Right cardiac atrium (tissue), 5 donors: ENCODE data around the gene KIAA1549. TPM values are rescaled to one million over a fixed set of nuclear protein-coding genes. Genes with fewer than 3 reads are reported as not detected.

ENCODE experiments used
- ATAC-seq, 2 donors: fragments of 200-7000 bp; cut with Tn5 transposase; one replicate each; pipeline versions ENCODE4 v1.8.0 to v1.9.1; 2020; ENCODE audit warnings: moderate library complexity in 2 of 2, mild to moderate bottlenecking in 1 of 2
- DNase-seq, 3 donors: peaks; one replicate each; pipeline ENCODE4 v3.0.0-alpha.2; 2020
- H3K27ac ChIP-seq: one replicate; pipeline ENCODE4 v1.5.1; 2013; ENCODE audit warnings: mild to moderate bottlenecking, low read length, control low read depth, moderate library complexity
- H3K27me3 ChIP-seq: one replicate; pipeline ENCODE4 v1.6.1; 2013; ENCODE audit not compliant: control insufficient read depth, insufficient read depth
- H3K4me1 ChIP-seq: one replicate; pipeline ENCODE4 v1.6.1; 2013; ENCODE audit warnings: low read length; ENCODE audit not compliant: control insufficient read depth, insufficient read depth
- H3K4me3 ChIP-seq: one replicate; pipeline ENCODE4 v1.5.1; 2013; ENCODE audit warnings: low read length, control low read depth
- H3K9me3 ChIP-seq: one replicate; pipeline ENCODE4 v1.6.1; 2013; ENCODE audit warnings: low read length; ENCODE audit not compliant: control insufficient read depth
- WGBS: extraction: QIAGEN DNeasy Blood & Tissue Kit; methylation state at CpG from one replicate; pipeline ENCODE4 v1.1.7; 2013; 5-methylcytosine and 5-hydroxymethylcytosine counted together
- intact Hi-C, 4 donors: fragments of 100-400 bp; cut with DNase I; formaldehyde crosslinking; loops; one replicate each; pipeline versions ENCODE4 v1.11.0 to v1.14.0; 2022 to 2023
- polyA plus RNA-seq: library from polyadenylated mRNA; stranded (reverse); fragments of 200-250 nt; gene quantifications from one replicate; pipeline ENCODE4 v1.2.3, GENCODE V29; 2013
- total RNA-seq, 4 donors: library from RNA; stranded (reverse); fragmentation: NEBNext Ultra II Directional; extraction: Animal tissue kit (Norgen Biotek cat#: 25700); gene quantifications; one replicate each; pipeline ENCODE4 v1.2.1, GENCODE V29; 2021
- donor health status: healthy with polysubstance abuse.
- donor health status: DM: no; HTN: yes; CAD: no.
- donor health status: DM: no; HTN: no; CAD: no.
- donor health status: DM: no; HTN: yes; CAD: no; lungs with severe emphysema.
- donor health status: DM: yes; HTN: yes; CAD: no.

KIAA1549 gene
- total and polyA plus RNA-seq, 5 donors, result 0.52 to 1.9 (median 1.5) TPM

GRCh38 chr7:138957753-138958390 lies 23.3 kb downstream of the KIAA1549 start:
- no peaks in the 10 kb centered on the region for H3K27me3 ChIP-seq
- ATAC-seq (no peak), DNase-seq (no peak)
- intact Hi-C loops, result no loop called here
- peaks cover 3% of the 10 kb centered on the region for H3K4me1 ChIP-seq
- H3K9me3 ChIP-seq, result no peaks in the 10 kb centered on the region
- 96% methylated on average over 16 of the region's 16 CpGs for WGBS
- H3K4me3 ChIP-seq, result no peak overlapping the region
- no peak overlapping the region for H3K27ac ChIP-seq

- 91% methylated on average over 3 of the region's 3 CpGs for WGBS
- no peak overlapping the region for H3K27ac ChIP-seq
Measured at GRCh38 chr7:138957217-138957616, 24.0 kb downstream of the KIAA1549 start.

GRCh38 chr7:138954545-138955475 lies 26.4 kb downstream of the KIAA1549 start:
- Histone ChIP-seq H3K27me3 (no peaks in the 10 kb centered on the region), H3K4me3 (no peak overlapping the region), H3K4me1 (no peaks in the 10 kb centered on the region), H3K9me3 (no peaks in the 10 kb centered on the region), H3K27ac (no peak overlapping the region)
- ATAC-seq (no peak), DNase-seq (no peak)
- intact Hi-C loops, result no loop called here
- 82% methylated on average over 14 of the region's 14 CpGs for WGBS

More at GRCh38 chr7:138957217-138957616, 24.0 kb downstream of the KIAA1549 start:
- no peak for ATAC-seq
- Histone ChIP-seq H3K4me1 (peaks cover 3% of the 10 kb centered on the region), H3K9me3 (no peaks in the 10 kb centered on the region), H3K4me3 (no peak overlapping the region), H3K27me3 (no peaks in the 10 kb centered on the region)
- intact Hi-C loops, result no loop called here
- DNase-seq, result no peak

GRCh38 chr7:138952791-138953190 lies 28.4 kb downstream of the KIAA1549 start:
- Histone ChIP-seq H3K27me3 (no peaks in the 10 kb centered on the region), H3K27ac (no peak overlapping the region), H3K4me3 (no peak overlapping the region), H3K9me3 (no peaks in the 10 kb centered on the region), H3K4me1 (no peaks in the 10 kb centered on the region)
- DNase-seq (no peak), ATAC-seq (no peak)
- intact Hi-C loops, result no loop called here
- 97% methylated on average over 6 of the region's 6 CpGs for WGBS

- intact Hi-C loops, result no loop called here
- Histone ChIP-seq H3K4me1 (no peaks in the 10 kb centered on the region), H3K27ac (no peak overlapping the region), H3K4me3 (no peak overlapping the region), H3K27me3 (no peaks in the 10 kb centered on the region), H3K9me3 (no peaks in the 10 kb centered on the region)
- WGBS, result 86% methylated on average over 9 of the region's 9 CpGs
- no peak for DNase-seq
- no peak for ATAC-seq
Measured at GRCh38 chr7:138951953-138952352, 29.2 kb downstream of the KIAA1549 start.

GRCh38 chr7:138949421-138950088 lies 31.6 kb downstream of the KIAA1549 start:
- Histone ChIP-seq H3K4me1 (no peaks in the 10 kb centered on the region), H3K4me3 (no peak overlapping the region), H3K9me3 (no peaks in the 10 kb centered on the region), H3K27ac (no peak overlapping the region), H3K27me3 (no peaks in the 10 kb centered on the region)
- DNase-seq (no peak), ATAC-seq (no peak)
- WGBS, result 96% methylated on average over 12 of the region's 12 CpGs
- intact Hi-C loops, result no loop called here

GRCh38 chr7:138948403-138948802 lies 32.8 kb downstream of the KIAA1549 start:
- intact Hi-C loops, result no loop called here
- Histone ChIP-seq H3K27me3 (no peaks in the 10 kb centered on the region), H3K4me1 (no peaks in the 10 kb centered on the region), H3K9me3 (no peaks in the 10 kb centered on the region), H3K4me3 (no peak overlapping the region), H3K27ac (no peak overlapping the region)
- ATAC-seq, result no peak
- 91% methylated on average over 6 of the region's 6 CpGs for WGBS
- no peak for DNase-seq

- DNase-seq (no peak), ATAC-seq (no peak)
- Histone ChIP-seq H3K4me1 (no peaks in the 10 kb centered on the region), H3K27ac (no peak overlapping the region), H3K4me3 (no peak overlapping the region), H3K27me3 (no peaks in the 10 kb centered on the region), H3K9me3 (no peaks in the 10 kb centered on the region)
- 69% methylated on average over 3 of the region's 3 CpGs for WGBS
- intact Hi-C loops, result no loop called here
Measured at GRCh38 chr7:138945821-138946220, 35.4 kb downstream of the KIAA1549 start.

- no peaks in the 10 kb centered on the region for H3K4me1 ChIP-seq
- DNase-seq (no peak), ATAC-seq (no peak)
- no peaks in the 10 kb centered on the region for H3K27me3 ChIP-seq
- no peak overlapping the region for H3K4me3 ChIP-seq
- WGBS, result 94% methylated on average over 3 of the region's 3 CpGs
- no peak overlapping the region for H3K27ac ChIP-seq
- intact Hi-C loops, result no loop called here
- H3K9me3 ChIP-seq, result no peaks in the 10 kb centered on the region
Measured at GRCh38 chr7:138945154-138945553, 36.0 kb downstream of the KIAA1549 start.

- Histone ChIP-seq H3K27ac (no peak overlapping the region), H3K9me3 (no peaks in the 10 kb centered on the region), H3K4me1 (no peaks in the 10 kb centered on the region), H3K4me3 (no peak overlapping the region), H3K27me3 (no peaks in the 10 kb centered on the region)
- no peak for DNase-seq
- 83% methylated on average over 2 of the region's 2 CpGs for WGBS
- no peak for ATAC-seq
- intact Hi-C loops, result no loop called here
Measured at GRCh38 chr7:138944592-138944991, 36.6 kb downstream of the KIAA1549 start.

GRCh38 chr7:138943061-138943460 lies 38.1 kb downstream of the KIAA1549 start:
- no peak overlapping the region for H3K27ac ChIP-seq
- no peak overlapping the region for H3K4me3 ChIP-seq
- H3K27me3 ChIP-seq, result no peaks in the 10 kb centered on the region
- WGBS, result 89% methylated on average over 11 of the region's 11 CpGs
- intact Hi-C loops, result no loop called here
- ATAC-seq, result no peak
- H3K9me3 ChIP-seq, result no peaks in the 10 kb centered on the region
- DNase-seq, result no peak
- no peaks in the 10 kb centered on the region for H3K4me1 ChIP-seq
